HG03457 (cell line): Measurements from ENCODE around the gene PDE4D.
"Not testable (repeated sequence)": the region's sequence is repeated elsewhere in the genome, so short reads cannot be mapped to it uniquely, and the experiment has no call there.

Experiments
- ATAC-seq: cut with Tn5 transposase; IDR thresholded peaks from one replicate; pipeline ENCODE4 v1.9.1; 2021; ENCODE audit warnings: moderate number of reproducible peaks; ENCODE audit not compliant: unreplicated experiment

The PDE4D gene

GRCh38 chr5:59308685-59309084 is 584.8 kb downstream of the PDE4D start:
- not testable (repeated sequence) for ATAC-seq

GRCh38 chr5:59303289-59303716 is 590.2 kb downstream of the PDE4D start:
- not testable (repeated sequence) for ATAC-seq

DNA sequence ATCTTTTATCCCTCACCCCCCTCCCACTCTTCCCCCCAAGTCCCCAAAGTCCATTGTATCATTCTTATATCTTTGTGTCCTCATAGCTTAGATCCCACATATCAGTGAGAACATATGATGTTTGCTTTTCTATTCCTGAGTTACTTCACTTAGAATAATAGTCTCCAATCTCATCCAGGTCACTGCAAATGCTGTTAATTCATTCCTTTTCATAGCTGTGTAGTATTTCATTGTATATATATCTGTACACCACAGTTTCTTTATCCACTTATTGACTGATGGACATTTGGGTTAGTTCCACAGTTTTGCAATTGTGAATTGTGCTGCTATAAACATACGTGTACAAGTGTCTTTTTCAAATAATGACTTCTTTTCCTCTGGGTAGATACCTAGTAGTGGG is 591.0 kb downstream of the PDE4D start:
- ATAC-seq: not testable (repeated sequence)

DNA sequence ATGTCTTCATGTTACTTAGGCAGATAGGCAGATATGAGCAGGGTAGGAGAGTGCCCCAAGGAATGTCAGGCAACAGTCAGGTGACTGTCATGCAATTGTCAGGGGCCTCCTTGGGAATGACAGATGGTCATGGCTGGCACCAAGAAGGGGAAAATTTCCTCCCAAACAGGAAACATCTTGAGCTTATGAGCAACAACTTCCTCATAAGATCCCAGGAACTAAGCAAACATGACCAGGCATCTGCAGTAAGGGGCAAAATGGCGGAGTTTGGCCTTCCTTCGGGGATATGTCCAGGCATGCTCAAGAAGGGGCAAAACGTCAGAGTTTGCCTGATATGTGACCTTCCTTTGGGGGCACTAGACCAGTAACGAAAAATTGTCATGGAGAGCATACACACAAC is 591.8 kb downstream of the PDE4D start:
- ATAC-seq: no peak

DNA sequence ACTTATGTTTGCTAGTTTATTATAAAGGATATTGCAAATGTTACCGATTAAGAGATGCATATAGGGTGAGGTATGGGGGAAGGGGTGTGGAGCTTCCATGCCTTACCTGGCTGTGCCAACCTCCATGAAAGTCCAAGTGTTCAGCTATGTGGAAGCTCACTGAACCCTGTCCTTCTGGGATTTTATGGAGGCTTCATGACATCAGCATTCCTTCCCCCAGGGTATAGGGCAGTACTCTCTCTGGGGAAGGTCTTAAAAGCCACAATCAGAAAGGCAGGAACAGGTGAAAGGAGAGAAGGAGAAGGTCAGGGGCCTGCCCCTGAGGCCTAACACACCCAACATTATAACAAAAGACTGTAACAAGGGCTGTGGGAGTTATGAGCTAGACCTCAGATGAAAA is 592.6 kb downstream of the PDE4D start:
- ATAC-seq: no peak

GRCh38 chr5:59299006-59299405 is 594.5 kb downstream of the PDE4D start:
- no peak for ATAC-seq

GRCh38 chr5:59296317-59297264 is 596.9 kb downstream of the PDE4D start:
- ATAC-seq: no peak

- ATAC-seq: no peak
Observed at GRCh38 chr5:59293700-59294099, 599.8 kb downstream of the PDE4D start.

- no peak for ATAC-seq
Observed at GRCh38 chr5:59291941-59292340, 601.6 kb downstream of the PDE4D start.

GRCh38 chr5:59287884-59288283 is 605.6 kb downstream of the PDE4D start:
- ATAC-seq: no peak

DNA sequence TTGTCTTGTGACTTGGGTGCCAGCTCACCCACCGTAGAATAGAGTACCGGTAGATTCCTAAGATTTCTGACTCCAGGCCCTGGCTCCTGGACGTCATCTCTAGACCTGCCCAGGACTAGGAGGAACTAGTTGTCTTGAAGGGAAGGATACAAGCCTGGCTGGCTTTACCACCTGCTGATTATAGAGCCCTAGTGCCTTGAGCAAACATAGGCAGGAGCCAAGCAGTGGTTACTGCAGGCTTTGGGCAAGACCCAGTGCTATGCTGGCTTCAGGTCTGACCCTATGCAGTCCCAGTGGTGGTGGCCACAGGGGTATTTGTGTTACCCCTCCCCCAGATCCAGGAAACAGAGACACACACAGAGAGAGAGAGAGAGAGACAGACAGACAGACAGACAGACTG is 606.2 kb downstream of the PDE4D start:
- no peak for ATAC-seq

GRCh38 chr5:59286510-59286909 is 607.0 kb downstream of the PDE4D start:
- ATAC-seq: no peak

DNA sequence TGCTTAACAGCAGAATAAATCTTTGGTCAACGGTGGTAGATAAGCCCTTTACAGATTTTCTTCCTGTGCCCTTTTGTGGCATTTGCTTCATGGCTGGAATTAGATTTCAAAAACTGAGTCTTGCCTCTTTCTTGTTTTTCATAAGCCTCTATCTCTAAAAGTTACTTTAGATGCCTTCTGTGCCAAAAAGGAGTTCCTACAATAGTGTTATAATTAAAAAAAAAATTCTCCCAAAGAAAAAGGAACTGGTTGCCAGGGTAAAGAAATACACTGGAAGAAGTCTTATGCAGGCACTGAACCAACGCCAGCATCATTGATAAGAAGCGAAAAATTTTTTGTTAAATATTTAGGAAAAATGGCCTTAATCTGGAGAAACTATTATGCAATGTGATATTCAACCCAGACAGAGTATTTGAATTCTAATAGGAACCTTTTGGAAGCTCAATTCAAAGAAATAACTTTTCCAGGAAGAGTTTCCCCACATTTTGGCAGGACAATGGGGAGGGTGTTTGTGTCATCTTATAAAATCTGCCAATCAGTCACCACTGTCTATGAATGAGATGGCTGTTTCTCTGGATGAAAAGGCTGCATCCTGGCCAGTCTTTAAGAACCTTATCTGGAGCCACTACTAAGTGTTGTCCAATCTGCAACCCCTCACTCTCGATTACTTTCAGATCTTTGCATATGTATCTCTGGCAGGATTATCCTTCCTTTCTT is 608.1 kb downstream of the PDE4D start:
- ATAC-seq: no peak

DNA sequence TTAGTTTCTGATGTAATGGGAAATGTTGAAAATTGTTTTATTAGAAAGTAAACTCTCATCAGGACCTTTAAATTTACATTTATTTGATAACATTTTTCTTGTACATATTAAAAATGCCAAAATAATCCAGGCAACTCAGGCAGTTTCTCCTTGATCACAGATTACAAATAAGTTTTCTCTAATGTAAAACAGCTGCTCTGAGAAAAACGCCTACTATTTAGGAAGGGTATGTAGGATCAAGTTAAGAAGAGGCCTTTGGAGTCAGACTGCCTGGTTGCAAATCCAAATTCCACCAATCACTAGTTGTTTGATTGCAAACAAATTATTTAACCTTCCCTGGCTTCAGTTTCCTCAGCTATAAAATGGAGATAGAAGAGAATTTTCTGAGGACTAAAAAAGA is 610.8 kb downstream of the PDE4D start:
- no peak for ATAC-seq

DNA sequence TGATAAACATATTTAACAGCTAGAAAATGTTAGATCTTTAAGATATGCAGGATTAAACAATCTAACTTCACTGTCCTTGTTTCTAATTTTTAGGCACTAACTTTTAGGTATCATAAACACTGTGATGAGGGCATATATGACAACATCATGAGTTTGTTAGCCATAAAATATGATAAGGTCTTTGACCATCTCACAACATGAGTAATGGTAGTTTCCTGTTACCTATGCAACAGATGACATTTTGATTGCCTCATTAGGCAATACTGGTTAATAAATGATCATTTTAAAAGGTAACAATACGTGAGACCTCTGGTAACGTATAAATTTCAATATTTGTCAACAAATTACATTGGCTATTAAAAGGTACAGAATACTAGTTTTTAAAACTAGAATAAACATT is 613.5 kb downstream of the PDE4D start:
- ATAC-seq: no peak

- ATAC-seq: no peak
Observed at GRCh38 chr5:59276917-59277372, 616.6 kb downstream of the PDE4D start.

GRCh38 chr5:59276325-59276675 is 617.2 kb downstream of the PDE4D start:
- ATAC-seq: no peak

DNA sequence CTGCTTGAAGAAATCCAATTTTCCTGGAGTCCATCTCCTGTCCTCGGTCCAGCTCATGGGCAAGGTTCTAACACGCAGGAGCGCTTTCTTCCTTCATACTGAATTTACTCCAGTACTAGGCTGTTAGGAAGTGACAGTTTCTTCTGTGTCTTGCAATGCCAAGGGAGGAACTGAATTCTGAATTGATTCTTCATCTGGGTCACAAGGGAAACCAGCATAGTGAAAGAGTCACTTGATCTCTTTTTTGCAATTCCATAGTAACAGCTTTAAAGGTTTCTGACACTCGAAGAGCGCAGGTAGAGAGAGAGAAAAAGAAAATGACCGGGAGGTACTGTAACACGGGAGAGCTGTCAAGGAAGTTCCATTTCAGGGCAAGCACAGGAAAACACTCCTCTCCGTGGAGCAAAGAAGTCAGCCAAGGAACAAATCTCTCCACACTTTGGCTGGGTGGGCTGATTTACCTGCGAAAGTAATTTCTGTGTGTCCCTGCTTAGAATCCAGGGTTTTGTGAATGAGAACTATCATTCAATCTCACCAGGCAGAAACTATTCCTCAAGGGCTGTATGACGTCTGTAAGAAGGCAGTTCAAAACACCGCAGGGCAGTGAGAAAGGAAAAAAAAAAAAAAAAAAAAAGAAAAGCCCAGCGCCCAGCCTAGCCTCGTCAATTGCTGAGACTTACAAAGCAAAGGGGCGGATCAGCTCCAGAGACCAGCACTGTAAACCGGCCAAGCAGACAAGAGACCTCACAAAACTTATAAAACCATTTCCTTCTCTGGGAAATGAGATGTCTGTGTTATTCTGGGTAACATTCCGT is 617.8 kb downstream of the PDE4D start:
- ATAC-seq: no peak

DNA sequence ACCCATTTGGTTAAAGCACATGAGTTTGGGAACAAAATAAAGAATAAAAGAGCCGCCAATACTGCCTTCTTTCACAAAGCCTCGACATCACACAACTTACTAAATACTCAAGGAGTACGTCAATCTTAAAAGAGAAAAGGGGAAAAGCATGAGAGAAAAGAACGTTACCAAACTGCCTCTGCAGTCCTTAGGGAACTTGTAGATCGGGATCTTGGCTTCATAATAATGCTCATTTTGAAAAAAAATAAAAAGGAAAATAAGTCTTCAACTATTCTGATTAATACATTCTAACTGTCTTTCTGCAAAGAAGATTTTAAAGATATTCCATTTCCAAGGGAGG is 618.4 kb downstream of the PDE4D start:
- ATAC-seq: no peak

- ATAC-seq: no peak
Observed at GRCh38 chr5:59274106-59274636, 619.4 kb downstream of the PDE4D start.

GRCh38 chr5:59272809-59273427 is 620.6 kb downstream of the PDE4D start:
- ATAC-seq: no peak
